Naive thymus-derived CD8-positive, alpha-beta T cell (primary cell): Measurements from ENCODE around the gene LHFPL6. TPM values are rescaled to one million over a fixed set of nuclear protein-coding genes. Genes with fewer than 3 reads are reported as not detected.
A peak's percentile ranks its signal among the peaks of the same experiment; 100 is the strongest.

Experiments
- ATAC-seq, 2 donors: fragments of 150-1000 bp; cut with Tn5 transposase in 1 of 2; sonication (Bioruptor Pico), chemical (Tn5 transposase) in 1 of 2; 1 replicate in 1 of 2; 2 replicates in 1 of 2; pipeline ENCODE4 v1.10.0; 2021; ENCODE audit warnings: mild to moderate bottlenecking in 2 of 2, moderate library complexity in 2 of 2
- POLR2A ChIA-PET: fragments of 350-600 bp; sonication (Branson Sonifier 250); formaldehyde crosslinking; loops from one replicate; lab custom pipeline; 2021; ENCODE audit warnings: antibody characterized with exemption; lab: Charles Lee
- DNase-seq, 10 donors: peaks; one replicate each; pipeline versions ENCODE4 v3.0.0 to v3.0.0-alpha.2; 2020 to 2022
- H3K27ac Mint-ChIP-seq, 10 donors: one replicate each; pipeline ENCODE4 v1.8.0; 2020 to 2022; ENCODE audit warnings: mild to moderate bottlenecking in 10 of 10, mixed read lengths in 10 of 10, moderate library complexity in 4 of 10, inconsistent platforms in 1 of 10
- H3K27me3 Mint-ChIP-seq, 5 donors: one replicate each; pipeline ENCODE4 v1.8.0; 2021 to 2022; ENCODE audit warnings: mixed read lengths in 5 of 5
- H3K36me3 Mint-ChIP-seq, 3 donors: one replicate each; pipeline ENCODE4 v1.8.0; 2020 to 2022; ENCODE audit warnings: mixed read lengths in 3 of 3, mild to moderate bottlenecking in 2 of 3, inconsistent platforms in 1 of 3
- H3K4me1 Mint-ChIP-seq, 4 donors: one replicate each; pipeline ENCODE4 v1.8.0; 2021 to 2022; ENCODE audit warnings: mixed read lengths in 4 of 4
- H3K4me3 Mint-ChIP-seq, 10 donors: one replicate each; pipeline ENCODE4 v1.8.0; 2020 to 2022; ENCODE audit warnings: mild to moderate bottlenecking in 10 of 10, mixed read lengths in 10 of 10, moderate library complexity in 6 of 10, inconsistent platforms in 1 of 10
- H3K9me3 Mint-ChIP-seq, 9 donors: one replicate each; pipeline ENCODE4 v1.8.0; 2020 to 2022; ENCODE audit warnings: mixed read lengths in 9 of 9, mild to moderate bottlenecking in 3 of 9, inconsistent platforms in 1 of 9, moderate library complexity in 1 of 9
- polyA plus RNA-seq, 3 donors: library from polyadenylated mRNA; unstranded; fragments of 300-500 nt; fragmentation: Illumina TruSeq; gene quantifications; one replicate each; pipeline ENCODE4 v1.2.3, GENCODE V29; 2021
- total RNA-seq, 8 experiments: library from RNA in 2 of 8; stranded (reverse) in 2 of 8; gene quantifications; one replicate each; pipeline ENCODE4 v1.2.3 and lab custom pipeline; 2021 to 2026

LHFPL6 gene
- not detected for total RNA-seq
- not detected for polyA plus RNA-seq
- total RNA-seq (lab: John Stamatoyannopoulos, UW) = 0 to 0.76 (median 0) reads per million in 6 experiments

GRCh38 chr13:39602614-39603366 is at the start of gene LHFPL6:
Gene LHFPL6 (minus strand): TSS chr13:39603193.
- peak; percentile 87 to 95 for ATAC-seq
- H3K27ac Mint-ChIP-seq = peak within 1 kb of the TSS in 1 of 10 donors; percentile 42
- H3K9me3 Mint-ChIP-seq = no peaks in the 10 kb centered on the region
- POLR2A ChIA-PET = no interaction called here
- peaks cover 2 to 17% (median 12%) of the 10 kb centered on the region in 4 donors for H3K4me1 Mint-ChIP-seq
- H3K27me3 Mint-ChIP-seq = peaks cover 34 to 52% (median 36%) of the 10 kb centered on the region in 5 donors
- H3K36me3 Mint-ChIP-seq = no peaks in the 10 kb centered on the region
- DNase-seq = peak in 8 of 10 donors; percentile 2 to 63 (median 21)
- peak within 1 kb of the TSS; percentile 54 to 80 (median 73) for H3K4me3 Mint-ChIP-seq

GRCh38 chr13:39646122-39646521 is 43.1 kb upstream of the LHFPL6 start:
- Mint-ChIP-seq H3K36me3 (no peaks in the 10 kb centered on the region), H3K27ac (no peak overlapping the region), H3K27me3 (peaks cover 4 to 18% (median 8%) of the 10 kb centered on the region in 5 donors), H3K9me3 (no peaks in the 10 kb centered on the region), H3K4me1 (no peaks in the 10 kb centered on the region), H3K4me3 (no peak overlapping the region)
- POLR2A ChIA-PET = no interaction called here
- no peak for DNase-seq
- ATAC-seq = no peak

- H3K27me3 Mint-ChIP-seq = peaks cover 14 to 46% (median 27%) of the 10 kb centered on the region in 5 donors
- no peaks in the 10 kb centered on the region for H3K4me1 Mint-ChIP-seq
- no peak overlapping the region for H3K4me3 Mint-ChIP-seq
- ATAC-seq = no peak
- H3K36me3 Mint-ChIP-seq = peaks cover 0 to 9% (median 0%) of the 10 kb centered on the region in 3 donors
- H3K9me3 Mint-ChIP-seq = peaks cover 0 to 15% (median 3%) of the 10 kb centered on the region in 9 donors
- H3K27ac Mint-ChIP-seq = no peak overlapping the region
- POLR2A ChIA-PET = no interaction called here
- DNase-seq = no peak
Measured at GRCh38 chr13:39641645-39642044, 38.7 kb upstream of the LHFPL6 start.

- POLR2A ChIA-PET = no interaction called here
- peaks cover 0 to 15% (median 4%) of the 10 kb centered on the region in 9 donors for H3K9me3 Mint-ChIP-seq
- DNase-seq = no peak
- H3K27me3 Mint-ChIP-seq = peaks cover 16 to 53% (median 32%) of the 10 kb centered on the region in 5 donors
- H3K27ac Mint-ChIP-seq = no peak overlapping the region
- ATAC-seq = no peak
- no peak overlapping the region for H3K4me3 Mint-ChIP-seq
- H3K4me1 Mint-ChIP-seq = peaks cover 0 to 2% (median 0%) of the 10 kb centered on the region in 4 donors
- peaks cover 0 to 9% (median 0%) of the 10 kb centered on the region in 3 donors for H3K36me3 Mint-ChIP-seq
Measured at GRCh38 chr13:39637890-39638289, 34.9 kb upstream of the LHFPL6 start.

GRCh38 chr13:39635564-39635963 is 32.6 kb upstream of the LHFPL6 start:
- ATAC-seq (no peak), DNase-seq (no peak)
- Mint-ChIP-seq H3K36me3 (peaks cover 0 to 24% (median 16%) of the 10 kb centered on the region in 3 donors), H3K9me3 (peaks cover 6 to 37% (median 19%) of the 10 kb centered on the region in 9 donors), H3K4me3 (no peak overlapping the region), H3K27me3 (peaks cover 8 to 39% (median 31%) of the 10 kb centered on the region in 5 donors), H3K4me1 (peaks cover 0 to 2% (median 0%) of the 10 kb centered on the region in 4 donors), H3K27ac (no peak overlapping the region)
- POLR2A ChIA-PET = no interaction called here

- ATAC-seq (no peak), DNase-seq (no peak)
- H3K4me3 Mint-ChIP-seq = no peak overlapping the region
- peaks cover 0 to 2% (median 0%) of the 10 kb centered on the region in 4 donors for H3K4me1 Mint-ChIP-seq
- POLR2A ChIA-PET = no interaction called here
- peaks cover 6 to 34% (median 21%) of the 10 kb centered on the region in 9 donors for H3K9me3 Mint-ChIP-seq
- peaks cover 4 to 31% (median 20%) of the 10 kb centered on the region in 5 donors for H3K27me3 Mint-ChIP-seq
- H3K36me3 Mint-ChIP-seq = peaks cover 0 to 22% (median 16%) of the 10 kb centered on the region in 3 donors
- H3K27ac Mint-ChIP-seq = no peak overlapping the region
Measured at GRCh38 chr13:39632994-39633393, 30.0 kb upstream of the LHFPL6 start.

GRCh38 chr13:39631307-39631706 is 28.3 kb upstream of the LHFPL6 start:
- H3K27me3 Mint-ChIP-seq = peaks cover 2 to 25% (median 14%) of the 10 kb centered on the region in 5 donors
- peaks cover 0 to 2% (median 0%) of the 10 kb centered on the region in 4 donors for H3K4me1 Mint-ChIP-seq
- no peak for ATAC-seq
- H3K36me3 Mint-ChIP-seq = peaks cover 0 to 16% (median 15%) of the 10 kb centered on the region in 3 donors
- H3K27ac Mint-ChIP-seq = no peak overlapping the region
- no peak overlapping the region for H3K4me3 Mint-ChIP-seq
- POLR2A ChIA-PET = no interaction called here
- peaks cover 4 to 27% (median 18%) of the 10 kb centered on the region in 9 donors for H3K9me3 Mint-ChIP-seq
- no peak for DNase-seq

GRCh38 chr13:39623466-39623865 is 20.5 kb upstream of the LHFPL6 start:
- POLR2A ChIA-PET = no interaction called here
- ATAC-seq = no peak
- no peaks in the 10 kb centered on the region for H3K9me3 Mint-ChIP-seq
- no peaks in the 10 kb centered on the region for H3K4me1 Mint-ChIP-seq
- no peaks in the 10 kb centered on the region for H3K36me3 Mint-ChIP-seq
- H3K27ac Mint-ChIP-seq = no peak overlapping the region
- peaks cover 0 to 17% (median 11%) of the 10 kb centered on the region in 5 donors for H3K27me3 Mint-ChIP-seq
- H3K4me3 Mint-ChIP-seq = no peak overlapping the region
- DNase-seq = no peak

- POLR2A ChIA-PET = no interaction called here
- DNase-seq = no peak
- peak overlapping the region in 1 of 10 donors; percentile 40 for H3K27ac Mint-ChIP-seq
Measured at GRCh38 chr13:39618561-39618960, 15.6 kb upstream of the LHFPL6 start.

GRCh38 chr13:39616087-39616694 is 13.2 kb upstream of the LHFPL6 start:
- Mint-ChIP-seq H3K4me1 (no peaks in the 10 kb centered on the region), H3K4me3 (no peak overlapping the region), H3K36me3 (no peaks in the 10 kb centered on the region), H3K27me3 (peaks cover 2 to 24% (median 10%) of the 10 kb centered on the region in 5 donors), H3K27ac (no peak overlapping the region), H3K9me3 (no peaks in the 10 kb centered on the region)
- ATAC-seq = peak; percentile 81 to 88
- DNase-seq = peak in 8 of 10 donors; percentile 24 to 64 (median 40)
- POLR2A ChIA-PET = interaction anchor here (0.7 kb wide), 1 partner anchor 39 kb away, joined by 3 read pairs; no protein-coding TSS in a partner anchor

More at GRCh38 chr13:39618561-39618960, 15.6 kb upstream of the LHFPL6 start:
- Mint-ChIP-seq H3K9me3 (no peaks in the 10 kb centered on the region), H3K4me1 (no peaks in the 10 kb centered on the region), H3K4me3 (no peak overlapping the region), H3K36me3 (no peaks in the 10 kb centered on the region), H3K27me3 (peaks cover 2 to 24% (median 13%) of the 10 kb centered on the region in 5 donors)
- ATAC-seq = no peak

GRCh38 chr13:39612023-39612637 is 9.1 kb upstream of the LHFPL6 start:
- Mint-ChIP-seq H3K36me3 (no peaks in the 10 kb centered on the region), H3K27me3 (peaks cover 3 to 22% (median 11%) of the 10 kb centered on the region in 5 donors), H3K27ac (no peak overlapping the region), H3K9me3 (no peaks in the 10 kb centered on the region), H3K4me1 (no peaks in the 10 kb centered on the region), H3K4me3 (no peak overlapping the region)
- POLR2A ChIA-PET = no interaction called here
- ATAC-seq (no peak), DNase-seq (peak in 9 of 10 donors; percentile 25 to 73 (median 42))

GRCh38 chr13:39607876-39608275 is 4.9 kb upstream of the LHFPL6 start:
- H3K9me3 Mint-ChIP-seq = no peaks in the 10 kb centered on the region
- no peak overlapping the region for H3K4me3 Mint-ChIP-seq
- ATAC-seq = no peak
- H3K27me3 Mint-ChIP-seq = peaks cover 14 to 41% (median 28%) of the 10 kb centered on the region in 5 donors
- no peak for DNase-seq
- H3K36me3 Mint-ChIP-seq = no peaks in the 10 kb centered on the region
- no peak overlapping the region for H3K27ac Mint-ChIP-seq
- H3K4me1 Mint-ChIP-seq = peaks cover 2 to 10% (median 5%) of the 10 kb centered on the region in 4 donors
- POLR2A ChIA-PET = no interaction called here
